CD4-positive, alpha-beta T cell (primary cell): ENCODE measurements around the gene PHKB. TPM values are rescaled to one million over a fixed set of nuclear protein-coding genes. Genes with fewer than 3 reads are reported as not detected.

Source experiments
- ATAC-seq: fragments of 200-7000 bp; cut with Tn5 transposase; one replicate; pipeline ENCODE4 v1.10.0; 2022; ENCODE audit warnings: mild to moderate bottlenecking; ENCODE audit not compliant: poor library complexity
- CTCF ChIA-PET: fragments of 350-600 bp; sonication (Branson Sonifier 250); formaldehyde crosslinking; loops from one replicate; lab custom pipeline; 2021; ENCODE audit warnings: antibody characterized with exemption, inconsistent platforms; lab: Charles Lee
- POLR2A ChIA-PET: fragments of 350-600 bp; sonication (Branson Sonifier 250); formaldehyde crosslinking; loops from one replicate; lab custom pipeline; 2021; ENCODE audit warnings: antibody characterized with exemption, inconsistent platforms; lab: Charles Lee
- DNase-seq, 14 experiments: peaks; one replicate each; pipeline ENCODE4 v3.0.0-alpha.2; 2013 to 2020; ENCODE audit warnings: mixed read lengths in 2 of 14
- H3K27ac ChIP-seq, 2 donors: one replicate each; pipeline versions ENCODE4 v1.5.1 to v1.7.0; 2013; ENCODE audit warnings: low read length in 2 of 2, low read depth in 1 of 2, mild to moderate bottlenecking in 1 of 2
- H3K27me3 ChIP-seq, 2 experiments: 1 replicate in 1 of 2; 2 replicates in 1 of 2; pipeline versions ENCODE4 v1.6.1 to v1.7.0; 2013; ENCODE audit warnings: low read length in 2 of 2, control low read depth in 1 of 2, mild to moderate bottlenecking in 1 of 2, moderate library complexity in 1 of 2; ENCODE audit not compliant: insufficient read depth in 2 of 2, control insufficient read depth in 1 of 2
- H3K36me3 ChIP-seq: one replicate; pipeline ENCODE4 v1.6.1; 2013; ENCODE audit warnings: low read length, control low read depth; ENCODE audit not compliant: insufficient read depth
- H3K4me1 ChIP-seq: one replicate; pipeline ENCODE4 v1.6.1; 2013; ENCODE audit warnings: low read length, control low read depth; ENCODE audit not compliant: insufficient read depth
- H3K4me3 ChIP-seq: one replicate; pipeline ENCODE4 v1.5.1; 2013; ENCODE audit warnings: mild to moderate bottlenecking, low read length, moderate library complexity
- H3K9me3 ChIP-seq, 2 experiments: 1 replicate in 1 of 2; 2 replicates in 1 of 2; pipeline versions ENCODE4 v1.6.1 to v1.7.0; 2013; ENCODE audit warnings: low read length in 2 of 2, mild to moderate bottlenecking in 2 of 2, control low read depth in 1 of 2, moderate library complexity in 1 of 2; ENCODE audit not compliant: control insufficient read depth in 1 of 2, insufficient read depth in 1 of 2
- H3K27ac Mint-ChIP-seq: one replicate; pipeline ENCODE4 v1.8.0; 2020; ENCODE audit warnings: mixed read lengths
- H3K27me3 Mint-ChIP-seq: one replicate; pipeline ENCODE4 v1.8.0; 2021; ENCODE audit warnings: mixed read lengths
- H3K36me3 Mint-ChIP-seq: one replicate; pipeline ENCODE4 v1.8.0; 2021; ENCODE audit warnings: low read depth, mixed read lengths
- H3K4me1 Mint-ChIP-seq: one replicate; pipeline ENCODE4 v1.8.0; 2021; ENCODE audit warnings: low read depth, mixed read lengths
- H3K4me3 Mint-ChIP-seq: one replicate; pipeline ENCODE4 v1.8.0; 2020; ENCODE audit warnings: mild to moderate bottlenecking, mixed read lengths
- H3K9me3 Mint-ChIP-seq: one replicate; pipeline ENCODE4 v1.8.0; 2020; ENCODE audit warnings: mixed read lengths
- CTCF ChIP-seq: fragments of 200-600 bp; IDR thresholded peaks from one replicate; pipeline ENCODE4 v1.8.0; 2022; ENCODE audit warnings: antibody characterized with exemption, mild to moderate bottlenecking
- intact Hi-C, 2 experiments: fragments of 100-400 bp; cut with DNase I in 1 of 2; cut with micrococcal nuclease in 1 of 2; formaldehyde crosslinking; loops; one replicate each; pipeline versions ENCODE4 v1.15.1 to v1.9.0; 2023 to 2025; cut with DNase I, micrococcal nuclease
- total RNA-seq, 174 experiments: library from RNA in 2 of 174; stranded (reverse) in 2 of 174; gene quantifications; one replicate each; pipeline ENCODE4 v1.2.3 and lab custom pipeline; 2021 to 2026

The PHKB gene
- total RNA-seq, 2 experiments from 2014 or later, result 28.8 to 31.3 TPM

GRCh38 chr16:47483616-47484015, 22.5 kb downstream of the PHKB start:
- DNase-seq (no peak), ATAC-seq (no peak)
- Histone ChIP-seq H3K4me1 (no peaks in the 10 kb centered on the region), H3K9me3 (no peaks in the 10 kb centered on the region), H3K36me3 (no peaks in the 10 kb centered on the region), H3K27ac (no peak overlapping the region), H3K4me3 (no peak overlapping the region), H3K27me3 (no peaks in the 10 kb centered on the region)
- H3K36me3 Mint-ChIP-seq, result peaks cover 62% of the 10 kb centered on the region
- ChIA-PET POLR2A (no interaction called here), CTCF (no interaction called here)
- no peaks in the 10 kb centered on the region for H3K27me3 Mint-ChIP-seq
- no peak overlapping the region for H3K4me3 Mint-ChIP-seq
- H3K9me3 Mint-ChIP-seq, result no peaks in the 10 kb centered on the region
- no peak for TF ChIP-seq CTCF
- H3K4me1 Mint-ChIP-seq, result peaks cover 37% of the 10 kb centered on the region
- H3K27ac Mint-ChIP-seq, result no peak overlapping the region
- intact Hi-C loops, result no loop called here

GRCh38 chr16:47486856-47487255, 25.7 kb downstream of the PHKB start:
- no peak overlapping the region for H3K4me3 ChIP-seq
- no peak overlapping the region for H3K4me3 Mint-ChIP-seq
- CTCF ChIA-PET, result no interaction called here
- ATAC-seq (no peak), DNase-seq (no peak)
- peaks cover 4 to 18% of the 10 kb centered on the region in 2 experiments for H3K9me3 ChIP-seq
- H3K4me1 Mint-ChIP-seq, result peaks cover 11% of the 10 kb centered on the region
- no peaks in the 10 kb centered on the region for H3K4me1 ChIP-seq
- peaks cover 3% of the 10 kb centered on the region for H3K9me3 Mint-ChIP-seq
- peaks cover 86% of the 10 kb centered on the region for H3K36me3 Mint-ChIP-seq
- H3K27me3 ChIP-seq, result no peaks in the 10 kb centered on the region
- no peak overlapping the region for H3K27ac ChIP-seq
- no peak overlapping the region for H3K27ac Mint-ChIP-seq
- intact Hi-C loops, result no loop called here
- H3K27me3 Mint-ChIP-seq, result no peaks in the 10 kb centered on the region
- POLR2A ChIA-PET, result interaction anchor here (0.7 kb wide), 1 partner anchor 59 kb away, joined by 3 read pairs; no protein-coding TSS in a partner anchor
- no peak for TF ChIP-seq CTCF
- peaks cover 9% of the 10 kb centered on the region for H3K36me3 ChIP-seq

GRCh38 chr16:47488051-47488450, 26.9 kb downstream of the PHKB start:
- Mint-ChIP-seq H3K27me3 (no peaks in the 10 kb centered on the region), H3K9me3 (peaks cover 3% of the 10 kb centered on the region), H3K27ac (no peak overlapping the region), H3K36me3 (peaks cover 95% of the 10 kb centered on the region), H3K4me1 (peaks cover 14% of the 10 kb centered on the region), H3K4me3 (no peak overlapping the region)
- intact Hi-C loops, result no loop called here
- no peak for ATAC-seq
- no peaks in the 10 kb centered on the region for H3K27me3 ChIP-seq
- CTCF ChIA-PET, result no interaction called here
- POLR2A ChIA-PET, result no interaction called here
- no peak overlapping the region for H3K4me3 ChIP-seq
- H3K4me1 ChIP-seq, result peaks cover 8% of the 10 kb centered on the region
- peaks cover 8 to 23% of the 10 kb centered on the region in 2 experiments for H3K9me3 ChIP-seq
- no peak for DNase-seq
- no peak overlapping the region for H3K27ac ChIP-seq
- H3K36me3 ChIP-seq, result peaks cover 9% of the 10 kb centered on the region
- no peak for TF ChIP-seq CTCF
